Measurements from ENCODE around the gene TUT4.

The TUT4 gene

GRCh38 chr1:52399629-52400028, 153.3 kb downstream of the TUT4 start:
- DNase-seq = no peak

GRCh38 chr1:52393174-52393573, 159.7 kb downstream of the TUT4 start:
- DNase-seq = no peak

- no peak for DNase-seq
These were observed 166.4 kb downstream of the TUT4 start for GRCh38 chr1:52386458-52386857.

- no peak for DNase-seq
These were observed 167.5 kb downstream of the TUT4 start for GRCh38 chr1:52385376-52385775.

Data from activated gamma-delta T cell (primary cell).